Endothelial cell of umbilical vein (primary cell): ENCODE measurements around the gene NR6A1. TPM values are rescaled to one million over a fixed set of nuclear protein-coding genes. Genes with fewer than 3 reads are reported as not detected.

Experiments
- BruUV-seq: library from RNA; stranded (reverse); fragments of 400-500 nt; replicated peaks from 2 replicates; lab custom pipeline; 2021; lab: Mats Ljungman, UMichigan
- CTCF ChIA-PET: fragments of 300-600, 350-600 bp; sonication (Branson Sonifier 250); formaldehyde crosslinking; loops from one replicate; lab custom pipeline; 2021; ENCODE audit warnings: antibody characterized with exemption, inconsistent platforms; lab: Charles Lee
- POLR2A ChIA-PET: fragments of 300-600, 350-600 bp; sonication (Branson Sonifier 250); formaldehyde crosslinking; loops from one replicate; lab custom pipeline; 2021; ENCODE audit warnings: antibody characterized with exemption, inconsistent platforms; lab: Charles Lee
- DNase-seq: peaks from one replicate; pipeline ENCODE4 v3.0.0-alpha.2; 2011; ENCODE audit warnings: low read depth, low spot score
- FAIRE-seq: peaks from 2 replicates; lab custom pipeline; 2011; peaks lifted over from hg19 to GRCh38; lab: Jason Lieb, UNC
- H2AFZ ChIP-seq: 2 replicates; pipeline ENCODE4 v1.6.0; 2012; ENCODE audit warnings: low read depth, low read length, control low read depth, inconsistent platforms
- H3K27ac ChIP-seq: 2 replicates; pipeline ENCODE4 v1.5.1; 2011; ENCODE audit warnings: low read depth, mild to moderate bottlenecking, control low read depth, low read length, moderate library complexity; ENCODE audit not compliant: insufficient read depth
- H3K27me3 ChIP-seq, 2 experiments: 2 replicates each; pipeline versions ENCODE4 v1.6.0 to v1.6.1; 2011; ENCODE audit warnings: low read length in 2 of 2, mixed read lengths in 1 of 2; ENCODE audit not compliant: control insufficient read depth in 2 of 2, insufficient read depth in 2 of 2
- H3K36me3 ChIP-seq, 2 experiments: 2 replicates in 1 of 2; 3 replicates in 1 of 2; pipeline ENCODE4 v1.5.1; 2011; ENCODE audit warnings: low read length in 2 of 2, mild to moderate bottlenecking in 1 of 2, moderate library complexity in 1 of 2; ENCODE audit not compliant: control insufficient read depth in 2 of 2, insufficient read depth in 2 of 2; ENCODE audit errors: extremely low read depth in 1 of 2
- H3K4me1 ChIP-seq: 3 replicates; pipeline ENCODE4 v1.5.1; 2011; ENCODE audit warnings: mild to moderate bottlenecking, low read length; ENCODE audit not compliant: control insufficient read depth, insufficient read depth; ENCODE audit errors: extremely low read depth
- H3K4me2 ChIP-seq: 2 replicates; pipeline ENCODE4 v1.6.1; 2011; ENCODE audit warnings: low read length, control low read depth, mixed read lengths; ENCODE audit not compliant: insufficient read depth
- H3K4me3 ChIP-seq, 3 experiments: fragments of 200-600 bp in 1 of 3; sonication (generic), shearing (Covaris generic) in 1 of 3; replicated peaks in 1 of 3; 2 replicates each; pipeline ENCODE4 v1.5.1; 2011 to 2016; ENCODE audit warnings: control low read depth in 3 of 3, low read length in 3 of 3, mild to moderate bottlenecking in 2 of 3, inconsistent platforms in 1 of 3, low read depth in 1 of 3, moderate library complexity in 1 of 3; ENCODE audit not compliant: insufficient read depth in 1 of 3
- H3K79me2 ChIP-seq: 2 replicates; pipeline ENCODE4 v1.6.0; 2012; ENCODE audit warnings: low read length, inconsistent platforms; ENCODE audit not compliant: control insufficient read depth, insufficient read depth
- H3K9ac ChIP-seq: replicated peaks from 2 replicates; pipeline ENCODE3; 2011; ENCODE audit warnings: low read length, control low read depth; ENCODE audit not compliant: insufficient read depth; ENCODE audit errors: extremely low read depth
- H3K9me1 ChIP-seq: replicated peaks from 3 replicates; pipeline ENCODE4 v1.6.0; 2011; ENCODE audit warnings: mild to moderate bottlenecking, low read length; ENCODE audit not compliant: control insufficient read depth, insufficient read depth; ENCODE audit errors: extremely low read depth
- H3K9me3 ChIP-seq: replicated peaks from 2 replicates; pipeline ENCODE4 v1.5.1; 2012; ENCODE audit warnings: low read length, inconsistent platforms; ENCODE audit not compliant: control insufficient read depth, insufficient read depth
- H4K20me1 ChIP-seq: replicated peaks from 2 replicates; pipeline ENCODE3; 2011; ENCODE audit warnings: mild to moderate bottlenecking, low read length; ENCODE audit not compliant: control insufficient read depth, insufficient read depth; ENCODE audit errors: extremely low read depth
- EZH2 ChIP-seq: IDR thresholded peaks from 2 replicates; pipeline ENCODE4 v1.6.1; 2012; ENCODE audit warnings: borderline replicate concordance, low read depth, mild to moderate bottlenecking, moderate library complexity, low read length, inconsistent platforms; ENCODE audit not compliant: severe bottlenecking
- FOS ChIP-seq: IDR thresholded peaks from 2 replicates; pipeline ENCODE4 v1.6.1; 2011; ENCODE audit warnings: mild to moderate bottlenecking, low read length, moderate library complexity, borderline replicate concordance; ENCODE audit not compliant: insufficient read depth
- GATA2 ChIP-seq: IDR thresholded peaks from 2 replicates; pipeline ENCODE4 v1.7.0; 2011; ENCODE audit warnings: low read depth, mild to moderate bottlenecking, moderate library complexity, mixed read lengths, low read length; ENCODE audit not compliant: insufficient read length, insufficient read depth
- MYC ChIP-seq: IDR thresholded peaks from one replicate; pipeline ENCODE4 v1.6.1; 2011; ENCODE audit warnings: mild to moderate bottlenecking, low read depth, low read length
- POLR2A ChIP-seq: IDR thresholded peaks from 2 replicates; pipeline ENCODE4 v1.6.1; 2012; ENCODE audit warnings: low read depth, mild to moderate bottlenecking, control low read depth, low read length
- POLR2AphosphoS5 ChIP-seq: IDR thresholded peaks from 2 replicates; pipeline ENCODE4 v1.6.1; 2012; ENCODE audit warnings: low read depth, mild to moderate bottlenecking, control low read depth, low read length, moderate library complexity; ENCODE audit not compliant: insufficient read depth
- dilution Hi-C: fragments of 300-500 bp; cut with MboI; formaldehyde crosslinking; loops from one replicate; pipeline ENCODE4 v1.15.0; 2019; ENCODE audit warnings: low sequenced_read_pairs; ENCODE audit not compliant: extremely low pct_ligation_motif_present
- intact Hi-C: fragments of 100-400 bp; cut with micrococcal nuclease; formaldehyde crosslinking; loops from one replicate; pipeline ENCODE4 v1.10.0; 2022
- polyA plus RNA-seq, 4 experiments: library from polyadenylated mRNA; depleted of rRNA in 3 of 4; stranded (reverse) in 3 of 4; unstranded in 1 of 4; fragments of >200 nt; gene quantifications; 2 replicates each; pipeline versions ENCODE4 v1.2.1 to v1.2.3, GENCODE V29; 2011 to 2012; ENCODE audit warnings: missing spikeins in 1 of 4
- total RNA-seq: library from RNA; stranded (reverse); gene quantifications from 2 replicates; pipeline ENCODE4 v1.2.3, GENCODE V29; 2021
- TF ChIP-seq, protein P1 (sequence below), 2 donors: IDR thresholded peaks; 1 replicate in 1 of 2; 2 replicates in 1 of 2; pipeline ENCODE4 v1.5.1; 2011; ENCODE audit warnings: low read length in 2 of 2, mild to moderate bottlenecking in 2 of 2, moderate library complexity in 2 of 2, control low read depth in 1 of 2, inconsistent platforms in 1 of 2, low read depth in 1 of 2; ENCODE audit not compliant: insufficient read depth in 1 of 2; ENCODE audit errors: extremely low read depth in 1 of 2
- TF ChIP-seq, protein P2 (sequence below): IDR thresholded peaks from 2 replicates; pipeline ENCODE4 v1.6.1; 2011; ENCODE audit not compliant: insufficient read depth, insufficient read length

NR6A1 gene
- total and polyA plus RNA-seq, 2 donors (not counting 3 experiments of a cell fraction or from before 2014, with no cell fraction given): 0.17 to 1.2 TPM

DNA sequence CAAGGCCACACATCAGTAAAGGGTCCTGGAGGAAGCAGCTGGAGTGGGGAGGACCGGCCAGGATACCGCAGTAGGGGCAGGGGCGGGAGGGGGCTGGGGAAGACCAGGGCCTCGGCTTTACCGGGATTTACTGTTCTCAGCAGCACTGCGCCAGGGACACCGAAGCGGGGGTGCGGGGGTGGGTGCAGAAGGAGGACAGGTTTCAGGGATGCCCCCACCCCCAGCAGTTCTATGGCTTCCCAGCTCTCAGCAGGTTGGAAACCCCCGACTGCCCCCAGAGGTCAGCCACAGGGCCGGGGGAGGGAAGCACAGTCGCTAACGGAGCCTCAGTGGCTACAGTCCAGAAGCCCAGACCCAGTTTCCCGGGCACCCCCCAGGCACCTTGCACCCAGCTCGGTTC lies 285.2 kb downstream of the NR6A1 start:
- Histone ChIP-seq H3K27me3 (peaks cover 24 to 34% of the 10 kb centered on the region in 2 experiments), H3K4me3 (no peak overlapping the region), H3K9ac (no peak overlapping the region), H3K27ac (no peak overlapping the region), H3K4me2 (no peak overlapping the region), H3K36me3 (no peaks in the 10 kb centered on the region), H3K9me1 (no peaks in the 10 kb centered on the region), H3K9me3 (no peaks in the 10 kb centered on the region), H3K79me2 (no peaks in the 10 kb centered on the region), H2AFZ (no peak overlapping the region), H3K4me1 (no peaks in the 10 kb centered on the region), H4K20me1 (no peaks in the 10 kb centered on the region)
- no peak for DNase-seq
- dilution Hi-C loops: no loop called here
- ChIA-PET POLR2A (no interaction called here), CTCF (interaction anchor here (0.8 to 2.0 kb wide), 2 partner anchors 40 to 51 kb away, joined by 4 to 9 read pairs; no protein-coding TSS in a partner anchor)
- BruUV-seq: no TSS peak
- TF ChIP-seq GATA2 (no peak), EZH2 (no peak), POLR2AphosphoS5 (no peak), POLR2A (no peak), FOS (no peak), MYC (no peak)
- TF ChIP-seq, protein P1, sequence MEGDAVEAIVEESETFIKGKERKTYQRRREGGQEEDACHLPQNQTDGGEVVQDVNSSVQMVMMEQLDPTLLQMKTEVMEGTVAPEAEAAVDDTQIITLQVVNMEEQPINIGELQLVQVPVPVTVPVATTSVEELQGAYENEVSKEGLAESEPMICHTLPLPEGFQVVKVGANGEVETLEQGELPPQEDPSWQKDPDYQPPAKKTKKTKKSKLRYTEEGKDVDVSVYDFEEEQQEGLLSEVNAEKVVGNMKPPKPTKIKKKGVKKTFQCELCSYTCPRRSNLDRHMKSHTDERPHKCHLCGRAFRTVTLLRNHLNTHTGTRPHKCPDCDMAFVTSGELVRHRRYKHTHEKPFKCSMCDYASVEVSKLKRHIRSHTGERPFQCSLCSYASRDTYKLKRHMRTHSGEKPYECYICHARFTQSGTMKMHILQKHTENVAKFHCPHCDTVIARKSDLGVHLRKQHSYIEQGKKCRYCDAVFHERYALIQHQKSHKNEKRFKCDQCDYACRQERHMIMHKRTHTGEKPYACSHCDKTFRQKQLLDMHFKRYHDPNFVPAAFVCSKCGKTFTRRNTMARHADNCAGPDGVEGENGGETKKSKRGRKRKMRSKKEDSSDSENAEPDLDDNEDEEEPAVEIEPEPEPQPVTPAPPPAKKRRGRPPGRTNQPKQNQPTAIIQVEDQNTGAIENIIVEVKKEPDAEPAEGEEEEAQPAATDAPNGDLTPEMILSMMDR (IDR thresholded peaks at IDR 0.05; ENCODE audit: extremely low read depth in 1 of 2, insufficient read depth in 1 of 2, low read depth in 1 of 2, low read length in 2 of 2): no peak
- TF ChIP-seq, protein P2, sequence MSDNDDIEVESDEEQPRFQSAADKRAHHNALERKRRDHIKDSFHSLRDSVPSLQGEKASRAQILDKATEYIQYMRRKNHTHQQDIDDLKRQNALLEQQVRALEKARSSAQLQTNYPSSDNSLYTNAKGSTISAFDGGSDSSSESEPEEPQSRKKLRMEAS: no peak
- no peak for FAIRE-seq
- intact Hi-C loops: no loop called here
